C4-2B (cell line): Measurements from ENCODE around the gene CLIP1.

Experiments
- ZFX ChIP-seq: fragments of 450-650 bp; IDR thresholded peaks from 2 replicates; pipeline ENCODE4 v1.6.1; 2017
- TF ChIP-seq, protein P1 (sequence below): fragments of 450-650 bp; conservative IDR thresholded peaks from 2 replicates; pipeline ENCODE4 v1.5.1; 2017; ENCODE audit warnings: mild to moderate bottlenecking

DNA sequence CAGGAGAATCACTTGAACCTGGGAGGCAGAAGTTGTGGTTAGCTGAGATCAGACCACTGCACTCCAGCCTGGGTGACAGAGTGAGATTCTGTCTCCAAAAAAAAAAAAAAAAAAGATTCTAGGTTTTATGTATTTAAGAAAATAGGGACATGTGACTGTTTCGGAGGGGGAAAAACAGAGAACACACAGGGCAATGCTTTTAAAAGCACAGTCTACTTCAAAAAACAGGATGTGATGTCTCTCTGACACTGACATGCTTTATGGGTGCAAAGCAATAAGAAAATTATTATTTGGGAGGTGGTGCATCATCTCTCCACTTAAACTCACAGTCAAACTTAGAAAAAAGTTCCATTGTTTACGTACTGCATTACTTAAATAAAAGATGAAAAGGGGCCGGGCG, 28.7 kb downstream of the CLIP1 start:
- TF ChIP-seq, protein P1, sequence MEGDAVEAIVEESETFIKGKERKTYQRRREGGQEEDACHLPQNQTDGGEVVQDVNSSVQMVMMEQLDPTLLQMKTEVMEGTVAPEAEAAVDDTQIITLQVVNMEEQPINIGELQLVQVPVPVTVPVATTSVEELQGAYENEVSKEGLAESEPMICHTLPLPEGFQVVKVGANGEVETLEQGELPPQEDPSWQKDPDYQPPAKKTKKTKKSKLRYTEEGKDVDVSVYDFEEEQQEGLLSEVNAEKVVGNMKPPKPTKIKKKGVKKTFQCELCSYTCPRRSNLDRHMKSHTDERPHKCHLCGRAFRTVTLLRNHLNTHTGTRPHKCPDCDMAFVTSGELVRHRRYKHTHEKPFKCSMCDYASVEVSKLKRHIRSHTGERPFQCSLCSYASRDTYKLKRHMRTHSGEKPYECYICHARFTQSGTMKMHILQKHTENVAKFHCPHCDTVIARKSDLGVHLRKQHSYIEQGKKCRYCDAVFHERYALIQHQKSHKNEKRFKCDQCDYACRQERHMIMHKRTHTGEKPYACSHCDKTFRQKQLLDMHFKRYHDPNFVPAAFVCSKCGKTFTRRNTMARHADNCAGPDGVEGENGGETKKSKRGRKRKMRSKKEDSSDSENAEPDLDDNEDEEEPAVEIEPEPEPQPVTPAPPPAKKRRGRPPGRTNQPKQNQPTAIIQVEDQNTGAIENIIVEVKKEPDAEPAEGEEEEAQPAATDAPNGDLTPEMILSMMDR, result no peak
- TF ChIP-seq ZFX, result no peak
